Retina (tissue), 1 donor: ENCODE measurements around the gene PFN3.

Experiments used
- DNase-seq: peaks from one replicate; pipeline ENCODE4 v3.0.0-alpha.2; 2016

PFN3 gene

DNA sequence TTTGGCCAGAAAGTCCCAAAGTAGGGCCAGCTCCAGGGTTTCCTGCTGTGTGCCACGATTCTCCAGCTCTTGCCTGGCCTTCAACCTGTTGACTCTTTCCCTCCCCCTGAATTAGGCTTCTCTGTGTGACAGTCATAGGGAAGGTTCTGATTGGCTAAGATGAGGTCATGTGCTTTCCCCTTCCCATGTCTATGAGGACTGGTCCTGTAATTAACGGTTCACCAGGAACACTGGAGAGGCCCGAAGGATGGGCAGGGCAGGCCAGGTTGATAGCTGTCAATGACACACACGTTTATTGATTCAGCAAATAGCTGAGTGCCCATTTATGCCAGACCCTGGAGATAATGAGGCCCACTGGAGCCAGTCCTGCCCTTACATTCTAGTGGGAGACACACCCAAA, 37.2 kb upstream of the PFN3 start:
- no peak for DNase-seq

DNA sequence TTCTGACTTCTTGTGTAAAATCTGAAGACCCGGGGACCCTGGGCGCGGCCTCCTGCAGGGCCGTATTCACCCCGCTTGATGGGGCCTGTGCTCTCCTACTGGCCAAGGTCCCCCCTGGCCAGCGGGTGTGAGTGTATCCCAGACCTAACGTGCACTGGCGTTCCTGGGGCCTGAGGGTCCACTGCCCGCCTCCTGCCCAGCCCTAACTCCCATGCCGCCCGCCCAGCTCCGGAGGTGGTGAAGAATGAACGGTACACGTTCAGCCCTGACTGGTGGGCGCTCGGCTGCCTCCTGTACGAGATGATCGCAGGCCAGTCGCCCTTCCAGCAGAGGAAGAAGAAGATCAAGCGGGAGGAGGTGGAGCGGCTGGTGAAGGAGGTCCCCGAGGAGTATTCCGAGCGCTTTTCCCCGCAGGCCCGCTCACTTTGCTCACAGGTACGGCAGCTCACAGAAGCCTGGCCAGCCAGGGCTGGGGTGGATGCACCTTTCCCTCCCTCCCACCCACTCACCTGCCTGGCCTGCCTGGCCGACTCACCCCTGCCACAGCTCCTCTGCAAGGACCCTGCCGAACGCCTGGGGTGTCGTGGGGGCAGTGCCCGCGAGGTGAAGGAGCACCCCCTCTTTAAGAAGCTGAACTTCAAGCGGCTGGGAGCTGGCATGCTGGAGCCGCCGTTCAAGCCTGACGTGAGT, 35.5 kb upstream of the PFN3 start:
- DNase-seq: no peak

DNA sequence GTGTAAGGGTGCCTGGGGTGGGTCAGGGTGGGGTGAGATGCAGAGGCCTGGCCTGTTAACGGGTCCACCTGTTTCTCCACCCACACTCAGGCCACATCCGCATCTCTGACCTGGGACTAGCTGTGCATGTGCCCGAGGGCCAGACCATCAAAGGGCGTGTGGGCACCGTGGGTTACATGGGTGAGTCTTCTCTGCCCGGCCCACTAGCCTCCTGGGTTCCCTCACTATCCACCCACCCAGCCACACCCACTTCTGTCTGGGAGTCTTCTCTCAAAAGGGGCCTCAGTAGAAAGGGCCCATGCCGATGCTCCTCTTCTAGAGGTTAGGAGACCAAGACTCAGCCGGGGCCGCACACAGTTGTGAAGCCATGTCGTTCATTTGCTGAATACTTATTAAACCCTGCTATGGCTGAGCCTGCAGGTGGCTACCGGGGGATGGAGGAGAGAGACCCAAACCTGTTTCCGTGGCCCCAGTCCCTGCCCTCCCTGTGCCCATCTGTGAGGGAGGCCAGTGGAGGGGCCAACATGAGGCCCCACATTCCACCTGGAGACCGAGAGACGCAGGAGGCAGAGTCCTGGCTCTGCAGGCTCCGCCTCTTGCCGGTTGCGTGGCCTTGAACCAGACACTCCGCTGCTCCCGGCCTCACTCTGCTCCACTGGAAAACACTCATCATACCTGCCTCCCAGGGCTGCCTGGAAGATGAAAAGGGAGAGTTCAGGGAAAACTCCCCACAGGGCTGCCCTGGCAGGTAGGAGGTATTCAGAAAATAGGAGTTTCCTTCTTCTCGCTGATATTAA, 34.7 kb upstream of the PFN3 start:
- no peak for DNase-seq

DNA sequence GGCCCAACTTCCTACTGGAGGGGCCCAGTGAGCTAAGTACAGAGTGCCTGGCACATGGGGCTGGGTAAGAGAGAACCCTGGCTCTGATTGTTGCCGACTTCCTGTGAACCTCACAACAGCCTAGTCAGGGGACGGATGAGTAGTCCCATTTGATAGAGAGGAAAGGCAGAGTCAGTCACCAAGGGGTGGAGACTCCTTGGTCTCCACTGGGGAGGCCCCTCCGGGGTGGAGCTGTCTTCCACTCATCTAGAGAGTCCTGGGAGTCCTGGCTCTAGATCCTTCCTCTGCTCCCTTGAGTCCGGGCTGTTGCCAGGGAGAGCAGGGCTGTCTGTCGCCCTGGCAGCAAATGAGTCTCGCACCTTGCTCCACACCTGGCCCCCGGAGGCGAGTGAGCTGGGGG, 34.0 kb upstream of the PFN3 start:
- DNase-seq: no peak

DNA sequence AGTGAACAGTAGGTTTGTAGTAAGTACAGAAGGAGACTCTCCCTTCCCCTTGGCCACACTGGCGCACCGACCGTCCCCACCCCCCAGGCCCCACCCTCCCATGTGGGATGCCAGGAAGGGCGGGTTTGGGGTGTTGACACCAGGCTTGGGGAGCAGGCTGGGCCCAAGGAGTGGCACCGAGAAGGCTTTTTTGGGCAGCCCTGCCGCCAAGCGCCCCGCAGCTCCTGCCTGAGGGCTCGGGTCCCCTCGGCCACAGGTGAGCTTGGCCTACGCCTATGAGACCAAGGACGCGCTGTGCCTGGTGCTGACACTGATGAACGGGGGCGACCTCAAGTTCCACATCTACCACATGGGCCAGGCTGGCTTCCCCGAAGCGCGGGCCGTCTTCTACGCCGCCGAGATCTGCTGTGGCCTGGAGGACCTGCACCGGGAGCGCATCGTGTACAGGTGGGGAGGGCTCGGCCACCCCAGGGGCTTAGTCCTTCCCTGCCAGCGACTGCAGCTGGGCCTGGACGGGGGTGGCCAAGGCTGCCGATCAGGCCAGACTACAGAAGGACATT, 33.3 kb upstream of the PFN3 start:
- no peak for DNase-seq

DNA sequence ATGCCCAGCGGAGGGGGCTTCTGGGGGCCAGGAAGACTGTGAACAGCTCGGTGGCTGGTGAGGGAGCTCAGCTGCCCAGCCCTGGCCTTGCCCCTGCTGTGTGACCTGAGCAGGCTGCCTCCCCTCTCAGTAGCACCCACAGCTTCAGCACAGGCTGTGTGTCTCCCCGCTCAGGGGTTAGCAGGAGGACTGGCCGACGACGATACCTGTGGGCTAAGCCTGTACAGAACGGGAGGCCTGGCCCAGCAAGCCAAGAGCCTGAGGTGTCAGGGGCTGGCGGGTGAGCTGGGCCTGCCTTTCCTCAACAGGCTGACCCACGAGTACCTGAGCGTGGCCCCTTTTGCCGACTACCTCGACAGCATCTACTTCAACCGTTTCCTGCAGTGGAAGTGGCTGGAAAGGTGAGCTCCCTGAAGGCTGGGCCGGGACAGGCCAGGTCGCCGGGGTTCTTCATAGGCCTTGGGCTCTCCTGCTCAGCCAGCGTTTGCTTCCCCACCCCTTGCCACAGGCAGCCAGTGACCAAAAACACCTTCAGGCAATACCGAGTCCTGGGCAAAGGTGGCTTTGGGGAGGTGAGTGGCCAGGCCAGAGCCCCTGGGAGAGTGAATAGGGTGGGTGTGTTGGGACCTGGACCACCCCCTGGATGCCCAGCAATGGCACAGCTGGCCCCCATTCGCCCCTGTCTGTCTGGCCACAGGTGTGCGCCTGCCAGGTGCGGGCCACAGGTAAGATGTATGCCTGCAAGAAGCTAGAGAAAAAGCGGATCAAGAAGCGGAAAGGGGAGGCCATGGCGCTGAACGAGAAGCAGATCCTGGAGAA, 32.6 kb upstream of the PFN3 start:
- DNase-seq: no peak

DNA sequence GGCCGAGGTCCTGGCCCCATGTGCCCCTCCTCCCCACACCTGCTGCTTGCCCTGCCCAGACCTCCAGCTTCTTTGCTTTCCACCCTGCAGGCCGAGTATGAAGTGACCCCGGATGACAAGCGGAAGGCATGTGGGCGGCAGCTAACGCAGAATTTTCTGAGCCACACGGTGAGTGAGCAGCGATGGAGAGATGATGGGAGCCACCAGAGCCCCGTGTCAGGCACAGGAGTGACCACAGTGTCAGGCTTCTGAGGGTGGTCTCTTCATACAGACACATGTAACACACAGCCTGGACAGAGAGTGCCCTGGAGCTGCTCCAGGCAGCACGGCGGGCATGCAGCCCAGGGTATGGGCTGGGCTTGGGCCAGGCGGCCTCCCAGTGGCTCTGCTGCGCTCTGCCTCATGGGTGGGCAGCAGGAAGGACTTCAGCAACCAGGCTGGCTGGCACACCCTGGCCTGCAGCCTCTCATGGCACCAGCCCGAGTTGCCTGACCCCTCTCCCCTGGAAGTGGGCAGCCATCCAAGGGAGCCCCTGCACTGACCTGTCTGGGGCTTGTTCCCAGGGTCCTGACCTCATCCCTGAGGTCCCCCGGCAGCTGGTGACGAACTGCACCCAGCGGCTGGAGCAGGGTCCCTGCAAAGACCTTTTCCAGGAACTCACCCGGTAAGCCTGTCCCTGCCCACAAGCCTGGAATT, 31.8 kb upstream of the PFN3 start:
- DNase-seq: no peak

DNA sequence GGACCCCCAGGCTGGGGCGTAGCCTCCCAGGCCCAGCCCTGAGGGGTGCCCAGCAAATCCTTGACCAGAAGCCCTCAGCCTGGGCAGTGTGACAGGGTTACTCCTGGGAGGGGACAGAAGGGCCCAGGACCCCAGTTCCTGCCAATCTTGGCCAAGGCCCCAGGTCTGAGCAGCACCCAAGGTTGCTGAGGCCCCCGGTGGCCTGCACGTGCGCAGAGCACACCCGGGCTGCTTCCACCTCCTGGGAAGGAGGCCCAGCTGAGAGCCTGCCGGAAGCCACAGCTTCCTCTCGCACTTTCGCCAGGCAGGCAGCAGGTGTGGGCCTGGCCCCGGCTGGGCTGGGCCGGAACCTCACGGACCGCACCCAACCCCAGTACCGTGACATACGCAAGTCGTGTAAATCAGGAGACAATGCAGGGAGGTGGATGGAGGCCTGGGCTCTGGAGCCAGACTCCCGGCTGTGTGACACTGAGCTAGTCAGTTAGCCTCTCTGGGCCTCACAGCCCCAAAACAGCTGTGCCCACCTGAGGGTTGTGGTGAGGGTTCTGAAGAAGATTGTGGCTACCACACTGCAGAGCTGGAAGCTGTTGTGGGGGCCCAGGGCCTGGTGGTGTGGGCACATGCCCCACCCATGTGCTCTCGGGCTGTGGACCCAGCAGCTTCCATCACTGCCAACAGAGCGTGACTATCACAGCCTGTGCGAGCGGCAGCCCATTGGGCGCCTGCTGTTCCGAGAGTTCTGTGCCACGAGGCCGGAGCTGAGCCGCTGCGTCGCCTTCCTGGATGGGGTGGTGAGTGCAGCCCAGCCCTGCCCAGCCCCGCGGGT, 31.1 kb upstream of the PFN3 start:
- DNase-seq: no peak

DNA sequence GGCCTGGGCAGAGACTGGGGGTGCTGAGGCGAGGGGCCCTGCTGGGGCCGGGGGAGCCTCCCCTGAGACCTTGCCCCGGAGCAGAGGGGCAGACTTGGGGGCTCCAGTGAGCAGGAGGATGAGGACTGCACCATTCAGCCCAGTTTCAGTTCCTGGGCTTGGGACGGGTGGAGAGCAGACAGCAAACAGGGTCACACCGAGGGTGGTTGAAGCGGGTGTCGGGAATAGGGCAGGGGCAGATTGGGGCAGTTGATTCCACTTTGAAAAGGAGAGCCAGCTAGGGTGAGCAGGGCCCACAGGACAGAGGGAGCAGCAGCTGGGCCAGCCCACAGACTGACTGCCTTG, 30.5 kb upstream of the PFN3 start:
- no peak for DNase-seq

DNA sequence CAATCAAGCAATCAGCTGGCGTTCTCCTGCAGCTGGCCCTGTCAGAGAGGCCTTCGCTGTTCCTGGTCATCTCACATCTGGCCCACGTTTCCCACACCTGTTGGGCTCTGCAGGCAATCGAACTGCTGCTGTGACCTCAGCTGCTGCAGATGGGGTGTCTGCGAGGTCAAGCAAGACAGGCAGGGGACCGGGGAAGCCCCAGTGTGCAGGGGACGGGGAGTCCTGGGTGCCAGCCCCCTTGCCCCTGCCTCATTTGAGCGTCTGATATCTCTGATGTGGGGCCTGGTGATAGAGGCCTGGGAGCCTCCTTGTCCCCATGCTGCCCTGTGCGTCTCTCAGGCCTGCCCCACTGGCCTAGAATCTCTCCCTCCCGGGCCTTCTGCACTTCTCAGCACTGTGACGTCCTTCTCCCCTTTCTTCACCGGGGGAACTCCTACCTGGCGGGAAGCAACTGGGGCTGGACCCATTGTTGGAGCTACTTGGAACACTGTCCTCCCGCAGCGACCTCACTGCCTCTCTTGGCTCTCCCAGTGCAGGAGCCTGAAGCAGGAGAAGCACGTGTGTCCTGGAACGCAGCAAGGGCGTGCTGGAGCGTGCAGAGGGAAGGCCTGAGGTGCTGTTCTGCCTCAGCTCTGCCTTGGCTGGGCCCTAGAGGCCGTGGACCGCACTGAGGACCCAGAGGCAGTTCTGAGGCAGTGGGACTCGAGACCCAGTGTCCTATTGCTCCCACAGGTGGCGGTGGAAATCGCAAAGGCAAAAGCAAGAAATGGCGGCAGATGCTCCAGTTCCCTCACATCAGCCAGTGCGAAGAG, 29.9 kb upstream of the PFN3 start:
- DNase-seq: no peak

DNA sequence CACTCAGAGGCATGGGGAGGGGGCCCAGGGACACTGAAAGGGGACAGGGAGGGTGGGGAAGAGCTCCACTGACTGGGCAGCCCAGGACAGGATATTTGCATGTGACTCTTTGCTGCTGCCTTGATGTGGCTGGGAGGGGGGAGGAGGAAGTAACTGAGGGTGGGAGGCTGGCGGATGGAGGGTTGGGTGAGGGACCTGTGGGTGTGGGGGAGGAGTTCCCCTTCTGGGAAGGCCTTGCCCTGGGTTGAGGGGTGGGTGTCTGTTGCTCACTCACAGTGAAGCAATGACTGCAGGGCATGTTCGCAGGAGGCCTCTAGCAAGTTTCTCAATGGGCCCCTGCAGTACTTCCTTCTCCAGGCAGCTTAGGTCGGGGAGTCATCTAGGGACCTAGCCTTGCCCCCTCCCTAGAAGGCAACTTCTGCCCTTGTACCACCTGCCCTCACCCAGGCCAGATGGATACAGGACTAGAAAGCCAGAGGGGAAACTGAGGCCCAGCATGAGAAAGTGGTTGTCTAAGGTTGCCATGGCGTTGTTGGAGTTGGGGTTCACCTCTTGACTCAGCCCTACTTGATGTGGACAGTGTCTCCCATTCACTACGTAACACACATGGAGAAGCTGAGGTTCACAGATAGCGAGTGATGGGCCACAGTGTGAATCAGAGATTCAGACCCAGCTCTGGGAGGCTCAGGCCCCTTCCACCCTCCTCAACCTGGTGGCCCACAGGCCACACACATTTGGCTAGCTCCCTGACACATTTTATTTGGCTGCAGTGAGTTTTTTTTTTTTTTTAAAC, 29.0 kb upstream of the PFN3 start:
- no peak for DNase-seq

DNA sequence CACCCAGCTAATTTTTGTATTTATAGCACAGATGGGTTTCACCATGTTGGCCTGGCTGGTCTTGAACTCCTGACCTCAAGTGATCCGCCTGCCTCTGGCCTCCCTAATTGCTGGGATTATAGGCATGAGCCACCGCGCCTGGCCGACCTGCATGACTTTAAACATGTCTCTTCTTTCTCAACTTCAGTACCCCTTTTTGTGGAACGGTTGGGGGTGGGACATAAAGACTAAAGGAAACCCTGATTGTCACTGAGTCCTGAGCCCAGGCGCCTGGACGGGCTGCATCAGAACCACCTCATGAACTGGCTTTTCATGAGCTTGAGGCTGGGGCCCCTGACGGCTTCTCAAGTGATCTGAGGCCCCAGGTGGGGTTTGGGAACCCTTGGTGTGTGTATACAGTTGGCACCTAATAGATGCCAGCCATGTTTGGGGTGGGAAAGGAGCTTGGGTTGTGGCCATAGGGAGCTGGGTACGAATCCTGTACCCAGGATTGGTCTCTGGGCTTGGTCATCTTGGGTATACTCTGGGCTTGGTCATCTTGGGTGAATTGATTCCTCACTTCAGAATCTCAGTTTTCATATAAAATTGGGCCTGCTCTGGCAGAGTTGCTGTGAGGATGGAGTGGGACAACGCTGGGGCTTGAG, 28.2 kb upstream of the PFN3 start:
- no peak for DNase-seq

DNA sequence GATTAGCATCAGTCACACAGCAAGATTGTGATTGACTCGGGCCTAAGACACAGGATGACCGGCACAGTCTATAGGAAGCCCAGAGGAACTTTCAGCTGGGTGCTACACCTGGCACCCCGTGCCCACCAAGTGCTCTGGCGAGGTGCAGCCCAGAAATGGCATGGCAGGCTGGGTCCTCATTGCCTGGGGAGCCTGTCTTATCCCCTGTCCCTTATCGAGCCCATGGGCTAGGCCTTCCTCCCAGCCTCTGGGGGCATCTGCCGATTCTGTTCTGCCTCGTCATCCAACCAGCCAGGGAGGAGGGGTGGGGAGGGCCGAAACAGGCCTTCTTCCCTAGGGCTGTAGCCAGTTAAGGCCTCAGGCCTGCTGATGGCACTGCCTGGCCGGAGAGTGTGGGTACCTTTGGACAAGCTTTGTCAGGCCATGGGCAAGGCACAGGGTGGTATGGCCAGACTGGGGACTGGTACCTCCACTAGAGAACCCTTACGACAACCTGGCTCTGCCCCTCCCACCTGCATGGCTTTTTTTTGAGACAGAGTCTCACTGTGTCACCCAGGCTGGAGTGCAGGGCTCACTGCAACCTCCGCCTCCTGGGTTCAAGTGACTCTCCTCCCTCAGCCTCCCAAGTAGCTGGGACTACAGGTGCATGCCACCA, 27.6 kb upstream of the PFN3 start:
- DNase-seq: no peak

DNA sequence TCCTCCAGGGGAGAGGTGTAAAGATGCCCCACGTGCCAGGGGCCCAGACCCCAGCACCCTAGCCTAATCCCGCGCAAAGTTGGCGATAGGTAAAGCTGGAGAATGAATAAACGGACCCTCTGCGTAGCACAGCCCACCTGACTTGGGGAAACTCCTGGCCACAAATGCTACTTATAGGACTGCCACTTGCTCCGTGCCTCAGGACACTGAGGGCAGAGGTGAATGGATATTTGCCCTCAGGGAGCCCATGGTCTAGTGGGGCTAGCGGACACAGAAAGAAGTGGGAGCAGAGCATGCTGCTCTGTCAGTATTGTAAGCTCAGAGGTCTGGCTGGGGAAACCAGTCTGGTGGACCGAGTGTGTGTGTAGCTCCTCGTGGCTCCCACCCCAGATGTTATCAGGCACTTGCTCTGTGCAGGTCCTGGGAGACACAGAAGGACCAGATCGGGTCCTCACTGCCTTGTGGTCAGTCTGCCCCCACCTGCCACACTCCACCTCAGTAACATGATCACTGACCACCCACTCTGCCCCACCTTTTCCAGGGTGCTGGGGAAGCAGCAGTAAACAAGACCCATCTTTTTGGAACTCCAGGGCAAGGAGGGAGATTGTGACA, 26.9 kb upstream of the PFN3 start:
- no peak for DNase-seq

DNA sequence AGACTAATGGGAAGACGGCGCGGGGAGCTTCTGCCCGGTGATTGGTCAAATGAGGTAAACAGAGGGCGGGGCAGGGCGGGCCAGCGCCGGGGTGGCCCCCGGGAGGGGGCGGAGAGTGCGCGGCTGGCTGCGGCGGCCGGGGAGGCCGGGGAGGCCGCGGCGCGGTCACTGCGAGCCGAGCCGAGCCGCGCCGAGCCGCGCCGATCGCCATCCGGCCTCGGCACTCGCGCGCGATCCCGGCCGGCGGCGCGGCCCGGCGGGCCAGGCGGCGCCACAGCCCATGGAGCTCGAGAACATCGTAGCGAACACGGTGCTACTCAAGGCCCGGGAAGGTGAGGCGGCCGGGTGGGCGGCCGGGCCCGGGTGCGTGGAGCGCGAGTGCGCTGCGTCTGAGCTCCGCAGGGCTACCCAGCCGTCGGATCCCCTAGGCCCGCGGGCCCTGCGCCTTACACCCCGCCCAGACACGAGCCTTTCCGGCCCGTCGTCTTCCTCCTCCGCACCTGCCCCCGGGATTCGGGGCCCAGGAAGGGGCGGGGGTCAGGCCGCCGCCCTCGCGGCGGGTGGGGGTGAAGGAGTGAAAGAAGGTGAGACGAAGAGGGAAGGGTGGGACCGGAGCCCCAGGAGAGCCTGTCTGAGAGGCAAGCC, 26.2 kb upstream of the PFN3 start, which contains the start of gene GRK6:
Gene GRK6 (plus strand): TSS at position 111 of the 645 bp plus-strand sequence. CDS start 170 bp downstream, at position 281.
- DNase-seq: peak; percentile 51

DNA sequence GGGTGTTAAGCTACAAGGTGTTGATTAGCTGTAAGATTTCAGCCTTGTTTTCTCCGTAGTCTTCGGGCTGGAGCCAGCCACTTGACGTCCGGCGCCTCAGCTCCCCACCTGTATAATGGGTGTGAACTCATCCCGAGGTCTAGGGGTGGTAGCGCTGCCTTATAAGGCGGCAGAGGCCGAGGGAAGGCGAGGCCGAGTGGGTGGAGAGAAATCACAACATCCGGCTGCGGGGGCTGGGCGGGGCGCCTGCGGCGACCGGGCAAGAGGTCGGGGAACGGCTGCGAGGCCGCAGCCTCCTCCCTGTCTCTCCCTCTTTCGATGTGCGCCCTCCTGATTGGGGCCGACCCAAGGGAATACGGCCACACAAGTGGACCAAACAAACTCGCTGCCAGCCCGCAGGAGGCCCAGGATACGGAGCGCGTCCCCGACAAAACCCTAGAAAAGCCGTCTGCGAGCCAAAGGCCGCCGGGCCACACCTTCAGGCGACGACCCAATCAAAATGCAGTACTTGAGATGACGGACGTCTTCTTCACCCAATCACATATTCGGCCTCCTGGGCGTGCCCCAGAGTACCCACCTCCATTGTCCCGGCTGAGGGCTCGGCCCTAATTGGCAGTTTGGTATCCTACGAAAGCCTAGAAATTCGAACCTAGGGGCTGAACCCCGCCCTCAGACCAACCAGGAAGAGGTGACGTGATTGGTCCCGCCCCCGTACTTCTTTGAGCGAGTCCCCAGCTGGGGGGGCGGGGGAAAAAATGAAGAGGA, 25.5 kb upstream of the PFN3 start:
- DNase-seq: peak; percentile 100

DNA sequence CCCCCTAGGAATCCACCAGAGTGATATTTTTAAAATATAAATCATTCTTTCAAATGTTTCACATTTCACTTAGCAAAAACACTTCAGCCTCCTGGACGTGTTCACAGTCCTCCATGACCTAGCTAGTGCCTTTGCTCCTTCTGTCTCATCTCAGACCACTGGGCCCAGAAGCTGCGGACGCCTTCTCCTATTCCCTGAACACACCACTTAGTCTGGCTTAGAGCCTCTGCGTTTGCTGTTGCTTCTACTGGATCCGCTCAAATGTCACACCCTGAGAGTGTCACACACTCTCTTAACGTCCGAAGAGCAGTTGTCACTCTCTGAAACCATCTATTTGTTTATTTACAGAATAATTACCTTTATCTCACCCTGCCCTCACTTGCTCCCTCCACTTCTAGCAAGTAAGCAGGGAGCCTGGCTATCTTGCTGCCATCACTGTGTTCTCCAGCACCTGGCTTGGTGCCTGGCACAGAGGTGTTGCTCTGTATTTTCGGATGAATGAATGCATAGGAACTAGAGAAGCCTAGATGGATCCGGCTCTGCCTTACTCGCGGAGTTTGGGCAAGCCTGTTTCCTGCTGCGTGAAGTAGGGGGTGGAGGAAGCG, 24.8 kb upstream of the PFN3 start:
- no peak for DNase-seq
